ENCODE results near the gene RIPOR3.
A peak's percentile ranks its signal among the peaks of the same experiment; 100 is the strongest.
"Not testable (repeated sequence)": the region's sequence is repeated elsewhere in the genome, so short reads cannot be mapped to it uniquely, and the experiment has no call there.

Gene RIPOR3

GRCh38 chr20:50651676-50652075 lies 39.7 kb downstream of the RIPOR3 start:
- no peak for DNase-seq

GRCh38 chr20:50649590-50649989 lies 41.8 kb downstream of the RIPOR3 start:
- DNase-seq: no peak

- DNase-seq: no peak
Measured at GRCh38 chr20:50648651-50649050, 42.7 kb downstream of the RIPOR3 start.

- no peak for DNase-seq
Measured at GRCh38 chr20:50646483-50646996, 44.8 kb downstream of the RIPOR3 start.

- DNase-seq: peak; percentile 87
Measured at GRCh38 chr20:50645253-50646068, 45.9 kb downstream of the RIPOR3 start.

- DNase-seq: no peak
Measured at GRCh38 chr20:50642288-50642803, 49.0 kb downstream of the RIPOR3 start.

- DNase-seq: not testable (repeated sequence)
Measured at GRCh38 chr20:50641625-50642287, 49.6 kb downstream of the RIPOR3 start.

- DNase-seq: not testable (repeated sequence)
Measured at GRCh38 chr20:50639971-50640711, 51.2 kb downstream of the RIPOR3 start.

GRCh38 chr20:50638015-50638847 lies 53.1 kb downstream of the RIPOR3 start:
- DNase-seq: not testable (repeated sequence)

- DNase-seq: no peak
Measured at GRCh38 chr20:50636601-50637540, 54.5 kb downstream of the RIPOR3 start.

GRCh38 chr20:50635676-50636600 lies 55.4 kb downstream of the RIPOR3 start:
- peak; percentile 59 for DNase-seq

- DNase-seq: no peak
Measured at GRCh38 chr20:50635014-50635557, 56.3 kb downstream of the RIPOR3 start.

GRCh38 chr20:50634191-50634590 lies 57.2 kb downstream of the RIPOR3 start:
- no peak for DNase-seq

GRCh38 chr20:50633361-50633760 lies 58.0 kb downstream of the RIPOR3 start:
- no peak for DNase-seq

- no peak for DNase-seq
Measured at GRCh38 chr20:50632701-50633100, 58.6 kb downstream of the RIPOR3 start.

GRCh38 chr20:50632236-50632635 lies 59.1 kb downstream of the RIPOR3 start:
- no peak for DNase-seq

GRCh38 chr20:50630578-50631263 lies 60.6 kb downstream of the RIPOR3 start:
- DNase-seq: no peak

GRCh38 chr20:50629670-50630045 lies 61.7 kb downstream of the RIPOR3 start:
- DNase-seq: no peak

Data from NCI-H510A treated with DMSO at 0.1 percent for 48 hours (cell line).